Duodenal mucosa (tissue), 2 donors: Measurements from ENCODE around the gene EMILIN2.
"Not testable (repeated sequence)": the region's sequence is repeated elsewhere in the genome, so short reads cannot be mapped to it uniquely, and the experiment has no call there.

Experiments
- H3K27ac ChIP-seq: one replicate; pipeline ENCODE4 v1.7.0; 2013; ENCODE audit warnings: low read depth, low read length
- H3K27me3 ChIP-seq, 2 donors: one replicate each; pipeline ENCODE4 v1.7.0; 2013; ENCODE audit warnings: low read length in 2 of 2, control low read depth in 1 of 2; ENCODE audit not compliant: insufficient read depth in 2 of 2, control insufficient read depth in 1 of 2
- H3K36me3 ChIP-seq, 2 donors: one replicate each; pipeline ENCODE4 v1.7.0; 2013; ENCODE audit warnings: low read length in 2 of 2, control low read depth in 1 of 2; ENCODE audit not compliant: insufficient read depth in 2 of 2, control insufficient read depth in 1 of 2
- H3K4me1 ChIP-seq, 2 donors: one replicate each; pipeline ENCODE4 v1.7.0; 2013; ENCODE audit warnings: low read length in 2 of 2, control low read depth in 1 of 2; ENCODE audit not compliant: insufficient read depth in 2 of 2, control insufficient read depth in 1 of 2
- H3K4me3 ChIP-seq, 2 donors: one replicate each; pipeline ENCODE4 v1.7.0; 2013; ENCODE audit warnings: low read length in 2 of 2, low read depth in 1 of 2
- H3K9ac ChIP-seq, 2 donors: one replicate each; pipeline ENCODE4 v1.7.0; 2013; ENCODE audit warnings: low read length in 2 of 2, low read depth in 1 of 2
- H3K9me3 ChIP-seq, 2 donors: one replicate each; pipeline ENCODE4 v1.7.0; 2013; ENCODE audit warnings: low read length in 2 of 2, control low read depth in 1 of 2; ENCODE audit not compliant: control insufficient read depth in 1 of 2

Gene EMILIN2

DNA sequence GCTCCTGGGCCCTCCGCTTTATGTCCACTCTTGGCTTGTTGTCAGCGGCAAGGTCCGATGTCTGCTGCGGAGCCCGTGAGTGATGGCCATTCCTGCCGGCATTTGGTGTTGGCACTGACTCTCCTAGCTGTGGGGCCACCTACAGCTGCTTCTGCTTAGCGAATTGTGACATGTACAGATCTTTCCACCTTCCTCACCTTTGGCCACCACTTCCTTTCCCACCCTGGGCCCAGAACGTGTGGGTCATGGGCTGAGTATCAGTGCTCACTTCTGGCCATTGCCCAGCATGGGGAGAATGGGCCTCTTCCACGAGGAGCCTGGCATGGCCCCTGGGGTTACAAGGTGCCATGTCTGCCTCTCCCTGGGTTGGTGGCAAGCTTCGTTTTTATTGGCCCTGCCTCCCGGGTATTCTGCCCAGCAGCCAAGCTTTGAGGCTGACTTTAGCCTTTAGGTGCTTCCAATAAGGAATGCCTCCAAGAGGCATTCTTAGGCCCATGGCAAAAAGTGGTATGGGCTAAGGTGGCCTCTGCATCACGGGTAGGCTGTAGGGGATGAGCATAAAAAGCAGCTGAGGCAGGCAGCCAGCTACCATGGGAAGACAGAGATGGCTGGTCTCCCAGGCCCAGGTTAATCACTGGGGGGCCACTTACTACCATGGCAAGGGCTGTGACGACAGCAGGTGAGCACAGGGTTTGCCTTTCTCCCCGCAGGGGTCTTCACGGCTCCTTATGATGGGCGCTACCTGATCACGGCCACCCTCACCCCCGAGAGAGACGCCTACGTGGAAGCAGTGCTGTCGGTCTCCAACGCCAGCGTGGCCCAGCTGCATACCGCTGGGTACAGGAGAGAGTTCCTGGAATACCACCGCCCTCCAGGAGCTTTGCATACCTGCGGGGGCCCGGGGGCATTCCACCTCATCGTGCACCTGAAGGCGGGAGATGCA lies 65.8 kb downstream of the EMILIN2 start:
- H3K9me3 ChIP-seq = no peaks in the 10 kb centered on the region
- peaks cover 5 to 14% of the 10 kb centered on the region in 2 donors for H3K4me1 ChIP-seq
- no peak overlapping the region for H3K27ac ChIP-seq
- H3K27me3 ChIP-seq = no peaks in the 10 kb centered on the region
- no peak overlapping the region for H3K4me3 ChIP-seq
- no peak overlapping the region for H3K9ac ChIP-seq
- peaks cover 30 to 74% of the 10 kb centered on the region in 2 donors for H3K36me3 ChIP-seq

DNA sequence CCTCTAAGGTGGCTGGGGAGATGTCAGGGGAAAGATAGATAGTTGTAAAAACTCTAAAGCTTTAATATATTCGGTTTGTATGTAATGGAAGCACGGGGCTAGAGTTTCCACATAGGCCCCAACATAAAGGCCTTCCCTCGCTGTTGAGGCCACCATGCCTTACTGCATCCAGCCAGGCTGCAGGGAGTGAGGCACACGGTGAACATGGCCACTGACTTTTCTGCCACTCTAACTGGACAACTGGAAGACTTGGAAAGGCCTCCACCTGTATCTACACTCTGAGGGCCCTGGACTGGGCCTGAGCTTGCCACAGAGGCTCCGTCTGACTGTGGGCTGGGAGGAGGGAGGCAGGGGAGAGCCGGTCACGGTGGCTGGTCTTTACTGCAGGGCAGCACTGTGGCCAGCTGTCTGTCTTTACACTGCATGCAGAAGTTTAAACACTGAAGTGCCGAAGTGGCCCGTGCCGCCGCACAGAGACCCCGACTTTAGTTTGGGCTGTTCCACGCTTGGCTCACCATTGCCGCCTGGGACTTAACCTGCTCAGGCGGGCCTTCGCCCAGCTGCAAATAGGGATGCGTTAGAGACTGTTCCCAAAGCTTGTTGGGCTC lies 66.7 kb downstream of the EMILIN2 start:
- no peak overlapping the region for H3K4me3 ChIP-seq
- peaks cover 37 to 82% of the 10 kb centered on the region in 2 donors for H3K36me3 ChIP-seq
- H3K9me3 ChIP-seq = no peaks in the 10 kb centered on the region
- H3K27ac ChIP-seq = no peak overlapping the region
- H3K9ac ChIP-seq = no peak overlapping the region
- no peaks in the 10 kb centered on the region for H3K27me3 ChIP-seq
- peaks cover 5 to 13% of the 10 kb centered on the region in 2 donors for H3K4me1 ChIP-seq

DNA sequence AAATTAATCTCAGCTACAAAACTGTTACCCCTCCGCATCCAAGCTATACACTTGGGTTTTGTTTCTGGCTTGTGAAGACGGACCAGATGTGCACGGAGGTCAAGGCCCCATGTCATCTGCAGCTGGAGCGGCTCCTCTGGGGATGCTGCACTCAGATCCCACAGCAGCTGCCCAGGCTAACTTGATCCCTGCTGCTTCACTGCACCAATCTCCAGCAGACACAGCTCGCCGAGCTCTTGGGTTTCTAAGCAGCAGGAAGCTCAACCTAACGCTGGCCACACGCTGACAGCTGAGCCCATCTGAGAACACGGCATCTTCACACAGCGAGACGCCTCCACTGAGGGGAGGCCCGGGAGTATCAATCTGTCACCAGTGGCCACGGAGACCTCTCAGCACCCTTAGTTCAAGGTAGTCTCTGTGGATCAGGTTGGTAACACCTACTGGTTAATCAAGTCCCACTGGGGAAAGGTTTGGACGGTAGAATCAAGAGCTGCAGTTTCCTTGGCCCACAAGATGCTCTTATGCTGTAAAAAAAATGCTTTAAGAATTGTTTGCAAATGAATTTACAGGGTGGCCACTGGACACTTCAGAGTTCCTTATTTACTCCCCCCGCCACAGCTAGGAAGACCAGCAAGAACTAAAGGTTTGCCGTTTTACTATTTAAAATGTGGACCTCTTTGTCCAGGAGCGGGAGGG lies 67.5 kb downstream of the EMILIN2 start:
- H3K4me1 ChIP-seq = peaks cover 5 to 13% of the 10 kb centered on the region in 2 donors

DNA sequence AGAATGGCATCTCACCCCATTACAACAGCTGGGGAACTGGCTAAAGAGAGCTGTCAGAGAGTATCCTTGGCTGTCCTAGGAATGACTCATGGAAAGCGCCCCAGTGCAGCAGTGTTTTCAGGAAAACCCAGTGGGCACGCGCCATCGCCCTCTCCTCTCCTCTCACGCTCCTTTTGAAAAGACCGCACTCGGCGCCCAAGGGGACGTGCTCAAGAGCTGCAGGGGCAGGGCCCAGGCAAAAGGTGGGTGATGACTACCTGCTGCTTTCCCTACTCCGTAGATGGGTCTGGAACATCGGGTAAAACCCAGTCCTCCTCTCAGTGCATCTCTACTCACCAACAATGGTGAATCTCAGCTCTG lies 68.1 kb downstream of the EMILIN2 start:
- H3K4me3 ChIP-seq = no peak overlapping the region
- peaks cover 51 to 85% of the 10 kb centered on the region in 2 donors for H3K36me3 ChIP-seq

More for the DNA sequence above, 67.5 kb downstream of the EMILIN2 start:
- Histone ChIP-seq H3K27me3 (no peaks in the 10 kb centered on the region), H3K27ac (no peak overlapping the region), H3K4me3 (no peak overlapping the region), H3K9ac (no peak overlapping the region), H3K36me3 (peaks cover 46 to 85% of the 10 kb centered on the region in 2 donors), H3K9me3 (no peaks in the 10 kb centered on the region)

DNA sequence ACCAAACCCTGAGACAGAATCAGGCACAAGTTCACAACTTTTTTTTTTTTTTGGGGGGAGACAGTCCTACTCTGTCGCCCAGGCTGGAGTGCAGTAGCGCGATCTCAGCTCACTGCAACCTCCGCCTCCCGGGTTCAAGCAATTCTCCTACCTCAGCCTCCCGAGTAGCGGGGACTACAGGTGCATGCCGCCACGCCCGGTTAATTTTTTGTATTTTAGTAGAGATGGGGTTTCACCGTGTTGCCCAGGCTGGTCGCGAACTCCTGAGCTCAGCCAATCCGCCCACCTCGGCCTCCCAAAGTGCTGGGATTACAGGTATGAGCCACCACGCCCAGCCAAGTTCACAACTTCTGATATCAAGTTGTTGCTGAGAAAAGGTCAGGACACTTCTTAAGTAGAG lies 68.7 kb downstream of the EMILIN2 start:
- H3K9ac ChIP-seq, H3K9me3 ChIP-seq, H3K4me3 ChIP-seq, H3K27me3 ChIP-seq, H3K27ac ChIP-seq: not testable (repeated sequence)
- peaks cover 5 to 13% of the 10 kb centered on the region in 2 donors for H3K4me1 ChIP-seq
- peaks cover 57 to 88% of the 10 kb centered on the region in 2 donors for H3K36me3 ChIP-seq

More for the DNA sequence above, 68.1 kb downstream of the EMILIN2 start:
- Histone ChIP-seq H3K27me3 (no peaks in the 10 kb centered on the region), H3K27ac (no peak overlapping the region), H3K9me3 (no peaks in the 10 kb centered on the region), H3K9ac (no peak overlapping the region), H3K4me1 (peaks cover 5 to 13% of the 10 kb centered on the region in 2 donors)

DNA sequence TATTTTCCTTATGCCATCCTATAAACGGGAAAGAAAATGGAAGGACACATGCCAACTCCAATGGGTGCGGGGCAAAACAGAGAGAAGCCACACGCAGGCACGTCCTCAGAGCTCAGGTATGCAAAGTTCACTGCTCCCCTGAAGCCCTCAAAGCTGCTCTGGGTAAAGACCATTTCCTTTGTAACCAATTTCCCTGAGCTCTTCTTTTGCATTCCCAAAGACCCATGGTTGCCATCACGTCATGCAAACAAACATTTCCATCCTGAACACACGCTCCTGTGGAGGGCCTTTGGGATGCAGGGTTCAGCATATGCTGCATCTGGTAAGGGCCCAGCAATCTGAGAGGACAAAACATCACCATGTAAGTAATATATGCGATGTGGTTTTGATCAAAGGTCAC lies 69.4 kb downstream of the EMILIN2 start:
- H3K36me3 ChIP-seq = peaks cover 64 to 90% of the 10 kb centered on the region in 2 donors
- no peaks in the 10 kb centered on the region for H3K27me3 ChIP-seq
- no peak overlapping the region for H3K27ac ChIP-seq

DNA sequence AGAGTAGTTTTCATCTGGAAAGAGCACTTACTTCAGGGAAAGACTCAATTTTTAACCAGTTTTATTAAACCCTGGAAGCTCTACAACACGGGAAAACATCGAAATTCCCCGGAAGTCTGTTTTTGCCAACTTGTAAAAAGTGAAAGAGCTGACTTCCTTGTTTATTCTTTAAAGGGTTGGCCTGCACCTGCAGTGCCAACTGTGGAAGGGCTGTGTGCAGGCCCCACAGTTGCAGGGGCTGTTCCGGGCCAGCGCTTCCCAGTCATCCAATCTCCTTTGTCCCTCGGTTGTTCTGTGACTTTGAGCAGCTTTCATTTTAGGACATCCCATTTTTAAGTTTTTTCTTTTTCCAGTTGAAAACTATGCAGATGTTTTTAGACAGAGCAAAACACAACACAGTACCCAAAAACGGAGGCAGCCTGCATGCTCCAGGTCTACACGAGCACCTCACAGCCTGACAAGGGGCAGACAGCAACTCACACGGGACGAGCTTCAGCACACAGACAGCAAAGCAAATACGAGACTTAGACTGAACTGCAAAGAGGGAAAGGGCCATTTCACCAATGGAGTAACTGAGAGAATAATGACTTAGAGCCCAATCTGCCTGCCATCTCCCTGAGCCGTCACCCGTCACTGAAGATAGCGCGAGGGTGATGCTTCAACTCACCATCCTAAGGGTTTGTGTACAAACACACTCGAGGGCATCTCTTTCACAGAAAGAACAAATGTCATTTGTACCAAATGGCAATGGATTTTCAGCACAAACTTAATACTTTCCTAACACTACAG lies 70.6 kb downstream of the EMILIN2 start:
- Histone ChIP-seq H3K9ac (no peak overlapping the region), H3K4me3 (no peak overlapping the region), H3K9me3 (no peaks in the 10 kb centered on the region), H3K36me3 (peaks cover 63 to 92% of the 10 kb centered on the region in 2 donors), H3K27me3 (no peaks in the 10 kb centered on the region), H3K27ac (no peak overlapping the region), H3K4me1 (peaks cover 5 to 13% of the 10 kb centered on the region in 2 donors)

More for the DNA sequence above, 69.4 kb downstream of the EMILIN2 start:
- H3K4me3 ChIP-seq = no peak overlapping the region
- H3K4me1 ChIP-seq = peaks cover 5 to 13% of the 10 kb centered on the region in 2 donors
- H3K9ac ChIP-seq = no peak overlapping the region
- no peaks in the 10 kb centered on the region for H3K9me3 ChIP-seq

DNA sequence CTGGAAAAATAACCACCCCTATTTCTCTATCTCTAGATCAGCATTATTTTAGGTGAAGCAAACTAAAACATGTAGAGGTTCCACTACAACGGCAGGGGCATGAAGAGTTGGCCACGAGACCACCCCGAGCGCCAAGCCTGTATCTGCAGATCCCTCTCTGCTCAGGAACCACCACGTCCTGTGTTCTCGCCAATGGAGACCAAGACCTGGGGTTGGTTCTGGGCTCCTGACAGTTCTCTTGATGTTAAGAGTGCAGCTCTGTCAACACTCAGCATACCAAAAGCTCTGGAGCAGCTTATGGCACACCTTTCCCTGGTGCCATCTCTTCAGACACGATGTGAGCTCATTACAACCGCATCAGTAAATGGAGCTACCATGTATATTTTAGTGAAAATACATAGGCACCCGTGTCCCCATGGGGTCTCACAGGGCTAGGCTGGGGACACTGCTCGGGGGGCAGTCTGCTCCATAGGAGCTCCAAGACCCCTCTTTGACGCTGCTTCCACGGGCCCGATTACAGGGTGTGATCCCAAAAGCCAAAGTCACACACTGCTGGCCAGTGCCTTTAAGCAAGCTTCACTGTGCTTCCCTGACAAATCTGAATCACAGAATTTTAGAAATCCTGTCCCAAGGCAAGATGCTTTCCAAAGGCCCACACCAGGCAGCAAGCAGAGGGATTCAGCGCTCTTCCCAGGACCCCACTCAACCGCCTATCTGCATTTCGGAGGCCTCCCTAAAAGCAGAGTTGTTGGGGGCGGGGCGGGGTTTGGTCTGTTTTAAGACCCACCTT lies 72.2 kb downstream of the EMILIN2 start:
- Histone ChIP-seq H3K27ac (no peak overlapping the region), H3K27me3 (no peaks in the 10 kb centered on the region), H3K4me3 (no peak overlapping the region), H3K36me3 (peaks cover 68 to 90% of the 10 kb centered on the region in 2 donors), H3K9ac (no peak overlapping the region), H3K9me3 (no peaks in the 10 kb centered on the region), H3K4me1 (peaks cover 5 to 13% of the 10 kb centered on the region in 2 donors)

DNA sequence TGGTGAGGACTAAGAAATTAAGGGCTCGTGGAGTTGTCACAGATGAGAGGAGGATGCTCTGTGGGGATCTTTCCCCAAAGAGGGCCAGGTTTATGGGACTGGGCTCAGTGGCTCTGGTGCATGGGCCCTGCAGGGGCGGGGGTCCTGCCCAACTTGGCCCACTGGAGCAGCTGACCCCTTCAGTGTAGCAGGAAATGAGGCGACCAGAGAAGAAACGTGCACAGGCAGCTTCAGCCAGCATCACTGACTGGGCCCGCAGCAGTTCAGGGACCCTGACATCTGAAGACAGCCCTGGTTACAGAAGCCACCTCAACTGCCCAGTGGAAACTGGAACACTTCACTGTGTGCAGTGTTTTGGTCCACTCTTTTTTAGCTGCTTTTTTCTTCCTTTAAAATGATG lies 72.8 kb downstream of the EMILIN2 start:
- Histone ChIP-seq H3K27me3 (no peaks in the 10 kb centered on the region), H3K9me3 (no peaks in the 10 kb centered on the region), H3K9ac (no peak overlapping the region), H3K27ac (no peak overlapping the region), H3K36me3 (peaks cover 68 to 91% of the 10 kb centered on the region in 2 donors), H3K4me3 (no peak overlapping the region), H3K4me1 (peaks cover 5 to 13% of the 10 kb centered on the region in 2 donors)
